Neutrophil (primary cell): ENCODE data around the gene GALNT10.

Experiments
- H3K27ac ChIP-seq: fragments of 200-600 bp; sonication (generic); 2 replicates; pipeline ENCODE4 v1.5.1; 2016; ENCODE audit warnings: mild to moderate bottlenecking, moderate library complexity
- H3K27me3 ChIP-seq: fragments of 200-600 bp; sonication (generic); 2 replicates; pipeline ENCODE4 v1.6.0; 2016; ENCODE audit warnings: mild to moderate bottlenecking
- H3K36me3 ChIP-seq: fragments of 200-600 bp; sonication (generic); 2 replicates; pipeline ENCODE4 v1.5.1; 2017
- H3K4me1 ChIP-seq, 2 experiments: fragments of 200-600 bp in 1 of 2; sonication (generic) in 1 of 2; 1 replicate in 1 of 2; 2 replicates in 1 of 2; pipeline versions ENCODE4 v1.5.1 to v1.6.1; 2013 to 2016; ENCODE audit warnings: low read depth in 1 of 2, low read length in 1 of 2, mild to moderate bottlenecking in 1 of 2, moderate library complexity in 1 of 2; ENCODE audit not compliant: control insufficient read depth in 1 of 2, insufficient read depth in 1 of 2
- H3K4me3 ChIP-seq, 2 experiments: fragments of 200-600 bp in 1 of 2; sonication (generic) in 1 of 2; 1 replicate in 1 of 2; 2 replicates in 1 of 2; pipeline ENCODE4 v1.5.1; 2013 to 2016; ENCODE audit warnings: low read depth in 1 of 2, low read length in 1 of 2, mild to moderate bottlenecking in 1 of 2, moderate library complexity in 1 of 2
- H3K9me3 ChIP-seq: fragments of 200-600 bp; sonication (generic); 2 replicates; pipeline ENCODE4 v1.5.1; 2016
- TF ChIP-seq, protein P1 (sequence below): fragments of 200-600 bp; sonication (generic); IDR thresholded peaks from 2 replicates; pipeline ENCODE4 v1.5.1; 2016; ENCODE audit warnings: antibody characterized with exemption

Gene GALNT10

DNA sequence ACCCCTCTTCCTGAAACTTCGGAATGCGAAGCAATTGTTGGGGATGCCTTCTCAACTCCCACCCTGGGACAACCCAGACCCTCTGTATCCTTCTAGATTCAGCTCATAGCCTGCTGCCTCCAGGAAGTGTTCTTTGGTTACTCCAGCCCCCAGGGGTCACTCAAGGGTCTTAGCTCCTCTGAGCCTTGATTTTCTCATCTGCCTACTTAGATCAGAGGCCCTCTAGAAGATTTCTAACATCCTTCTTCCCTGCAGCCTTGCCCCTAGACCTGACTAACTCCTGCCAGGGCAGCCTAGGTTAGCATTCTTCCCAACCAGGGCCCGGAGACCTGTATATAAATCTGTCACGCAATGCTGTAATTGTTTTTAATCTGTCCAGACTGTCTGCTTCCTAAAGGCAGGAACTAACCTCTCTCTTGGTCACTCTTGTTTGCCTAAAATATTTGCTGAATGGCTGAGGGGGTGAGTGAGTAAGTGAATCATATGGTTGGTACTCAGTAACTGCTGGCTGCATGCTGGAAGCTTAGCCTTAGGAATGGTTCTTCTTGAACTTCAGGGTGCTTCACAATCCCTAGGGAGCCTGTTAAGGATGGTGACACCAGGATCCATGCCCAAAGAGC lies 8.2 kb downstream of the GALNT10 start:
- H3K4me3 ChIP-seq = no peak overlapping the region
- H3K27me3 ChIP-seq = no peaks in the 10 kb centered on the region
- TF ChIP-seq, protein P1, sequence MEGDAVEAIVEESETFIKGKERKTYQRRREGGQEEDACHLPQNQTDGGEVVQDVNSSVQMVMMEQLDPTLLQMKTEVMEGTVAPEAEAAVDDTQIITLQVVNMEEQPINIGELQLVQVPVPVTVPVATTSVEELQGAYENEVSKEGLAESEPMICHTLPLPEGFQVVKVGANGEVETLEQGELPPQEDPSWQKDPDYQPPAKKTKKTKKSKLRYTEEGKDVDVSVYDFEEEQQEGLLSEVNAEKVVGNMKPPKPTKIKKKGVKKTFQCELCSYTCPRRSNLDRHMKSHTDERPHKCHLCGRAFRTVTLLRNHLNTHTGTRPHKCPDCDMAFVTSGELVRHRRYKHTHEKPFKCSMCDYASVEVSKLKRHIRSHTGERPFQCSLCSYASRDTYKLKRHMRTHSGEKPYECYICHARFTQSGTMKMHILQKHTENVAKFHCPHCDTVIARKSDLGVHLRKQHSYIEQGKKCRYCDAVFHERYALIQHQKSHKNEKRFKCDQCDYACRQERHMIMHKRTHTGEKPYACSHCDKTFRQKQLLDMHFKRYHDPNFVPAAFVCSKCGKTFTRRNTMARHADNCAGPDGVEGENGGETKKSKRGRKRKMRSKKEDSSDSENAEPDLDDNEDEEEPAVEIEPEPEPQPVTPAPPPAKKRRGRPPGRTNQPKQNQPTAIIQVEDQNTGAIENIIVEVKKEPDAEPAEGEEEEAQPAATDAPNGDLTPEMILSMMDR = no peak
- no peaks in the 10 kb centered on the region for H3K9me3 ChIP-seq
- no peak overlapping the region for H3K27ac ChIP-seq
- H3K36me3 ChIP-seq = peaks cover 35% of the 10 kb centered on the region
- no peaks in the 10 kb centered on the region for H3K4me1 ChIP-seq

- peaks cover 34% of the 10 kb centered on the region for H3K36me3 ChIP-seq
- H3K4me1 ChIP-seq = no peaks in the 10 kb centered on the region
- H3K27ac ChIP-seq = no peak overlapping the region
- no peaks in the 10 kb centered on the region for H3K27me3 ChIP-seq
- TF ChIP-seq, protein P1 = no peak
- no peaks in the 10 kb centered on the region for H3K9me3 ChIP-seq
- H3K4me3 ChIP-seq = no peak overlapping the region
Observed at GRCh38 chr5:154199263-154199662, 8.7 kb downstream of the GALNT10 start.

GRCh38 chr5:154199671-154200220 lies 9.2 kb downstream of the GALNT10 start:
- Histone ChIP-seq H3K27ac (no peak overlapping the region), H3K9me3 (no peaks in the 10 kb centered on the region), H3K36me3 (peaks cover 30% of the 10 kb centered on the region), H3K4me1 (no peaks in the 10 kb centered on the region), H3K27me3 (no peaks in the 10 kb centered on the region), H3K4me3 (no peak overlapping the region)
- TF ChIP-seq, protein P1 = no peak

DNA sequence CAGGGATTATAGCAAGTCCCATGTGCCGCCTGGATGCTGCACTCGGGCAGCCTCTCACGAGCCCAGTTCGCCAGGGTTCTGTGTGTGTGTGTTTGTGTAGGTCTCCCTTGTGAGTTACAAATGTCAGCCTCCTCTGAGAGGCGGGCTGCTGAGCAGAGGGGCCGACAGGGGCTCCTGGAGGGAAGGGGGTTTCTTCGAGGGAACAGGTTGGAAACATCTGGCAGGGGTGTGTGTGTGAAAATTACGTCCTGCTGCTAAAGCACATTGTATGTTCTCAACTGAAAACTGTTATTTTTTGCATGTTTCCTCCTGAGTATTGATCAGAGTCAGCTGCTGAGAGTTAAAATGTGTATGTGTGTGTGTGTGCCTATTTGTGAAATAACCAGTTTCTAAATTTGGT lies 9.7 kb downstream of the GALNT10 start:
- Histone ChIP-seq H3K4me3 (no peak overlapping the region), H3K4me1 (no peaks in the 10 kb centered on the region), H3K27me3 (no peaks in the 10 kb centered on the region), H3K9me3 (no peaks in the 10 kb centered on the region), H3K27ac (no peak overlapping the region), H3K36me3 (peaks cover 26% of the 10 kb centered on the region)
- TF ChIP-seq, protein P1 = no peak

- no peak overlapping the region for H3K27ac ChIP-seq
Observed at GRCh38 chr5:154201108-154201769, 10.7 kb downstream of the GALNT10 start.

More at GRCh38 chr5:154201108-154201769, 10.7 kb downstream of the GALNT10 start:
- Histone ChIP-seq H3K9me3 (no peaks in the 10 kb centered on the region), H3K4me3 (no peak overlapping the region), H3K36me3 (peaks cover 22% of the 10 kb centered on the region), H3K27me3 (no peaks in the 10 kb centered on the region), H3K4me1 (peaks cover 4 to 8% of the 10 kb centered on the region in 2 experiments)
- TF ChIP-seq, protein P1 = no peak
